IMR-90 (cell line): ENCODE data around the gene ORMDL3. TPM values are rescaled to one million over a fixed set of nuclear protein-coding genes. Genes with fewer than 3 reads are reported as not detected.

ENCODE experiments used
- ATAC-seq: fragments of 200-7000 bp; cut with Tn5 transposase; 2 replicates; pipeline ENCODE4 v1.9.1; 2020; ENCODE audit warnings: low read depth, mild to moderate bottlenecking, moderate library complexity
- BruUV-seq: library from RNA; stranded (reverse); fragments of 400-500 nt; replicated peaks from 2 replicates; lab custom pipeline; 2021; lab: Mats Ljungman, UMichigan
- CTCF ChIA-PET: fragments of 300-600 bp; formaldehyde crosslinking; extraction: SDS; loops from one replicate; lab custom pipeline; 2021; ENCODE audit warnings: antibody characterized with exemption; lab: Yijun Ruan, JAX
- POLR2A ChIA-PET: fragments of 300-600 bp; sonication (Branson Sonifier 250); formaldehyde crosslinking; loops from one replicate; lab custom pipeline; 2022; ENCODE audit warnings: antibody characterized with exemption; ENCODE audit not compliant: unreplicated experiment; lab: Charles Lee
- DNase-seq: peaks from one replicate; pipeline ENCODE4 v3.0.0; 2013
- H2AFZ ChIP-seq: replicated peaks from 2 replicates; pipeline ENCODE3; 2013; ENCODE audit warnings: low read length, mild to moderate bottlenecking; ENCODE audit not compliant: poor library complexity
- H2AK5ac ChIP-seq: 2 replicates; pipeline ENCODE4 v1.6.1; 2013; ENCODE audit warnings: low read depth, low read length, inconsistent platforms
- H2AK9ac ChIP-seq: replicated peaks from 2 replicates; pipeline ENCODE3; 2013; ENCODE audit warnings: mild to moderate bottlenecking, low read depth, low read length, moderate library complexity; ENCODE audit not compliant: poor library complexity
- H2BK120ac ChIP-seq: 2 replicates; pipeline ENCODE4 v1.6.1; 2013; ENCODE audit warnings: low read depth, low read length, inconsistent platforms
- H2BK15ac ChIP-seq: 3 replicates; pipeline ENCODE4 v1.6.1; 2013; ENCODE audit warnings: low read depth, low read length, inconsistent platforms
- H2BK20ac ChIP-seq: 2 replicates; pipeline ENCODE4 v1.6.1; 2013; ENCODE audit warnings: low read depth, mild to moderate bottlenecking, inconsistent platforms, low read length, moderate library complexity
- H2BK5ac ChIP-seq: 2 replicates; pipeline ENCODE4 v1.6.1; 2013; ENCODE audit warnings: mild to moderate bottlenecking, low read depth, low read length, inconsistent platforms; ENCODE audit not compliant: poor library complexity, severe bottlenecking
- H3K14ac ChIP-seq: replicated peaks from 2 replicates; pipeline ENCODE4 v1.6.1; 2013; ENCODE audit warnings: low read depth, low read length, inconsistent platforms
- H3K18ac ChIP-seq: 2 replicates; pipeline ENCODE4 v1.6.1; 2013; ENCODE audit warnings: low read depth, low read length, control low read depth
- H3K23ac ChIP-seq: 2 replicates; pipeline ENCODE4 v1.6.1; 2013; ENCODE audit warnings: low read depth, low read length, inconsistent platforms
- H3K27ac ChIP-seq: 2 replicates; pipeline ENCODE4 v1.5.1; 2013; ENCODE audit warnings: mild to moderate bottlenecking, control low read depth, low read length; ENCODE audit not compliant: insufficient read depth
- H3K27me3 ChIP-seq: 2 replicates; pipeline ENCODE4 v1.6.1; 2013; ENCODE audit warnings: low read length; ENCODE audit not compliant: control insufficient read depth, insufficient read depth
- H3K36me3 ChIP-seq: 2 replicates; pipeline ENCODE4 v1.6.1; 2013; ENCODE audit warnings: low read length, mixed read lengths; ENCODE audit not compliant: control insufficient read depth, insufficient read depth
- H3K4ac ChIP-seq: 2 replicates; pipeline ENCODE4 v1.6.1; 2013; ENCODE audit warnings: low read depth, low read length, inconsistent platforms
- H3K4me1 ChIP-seq: 2 replicates; pipeline ENCODE4 v1.6.1; 2013; ENCODE audit warnings: low read length, mixed read lengths; ENCODE audit not compliant: control insufficient read depth, insufficient read depth
- H3K4me2 ChIP-seq: 2 replicates; pipeline ENCODE4 v1.6.1; 2013; ENCODE audit warnings: low read depth, mild to moderate bottlenecking, control low read depth, low read length, moderate library complexity
- H3K4me3 ChIP-seq: 2 replicates; pipeline ENCODE4 v1.5.1; 2013; ENCODE audit warnings: low read depth, mild to moderate bottlenecking, control low read depth, low read length, moderate library complexity; ENCODE audit not compliant: insufficient read depth
- H3K56ac ChIP-seq: 2 replicates; pipeline ENCODE4 v1.6.1; 2013; ENCODE audit warnings: low read length, inconsistent platforms; ENCODE audit not compliant: insufficient read depth; ENCODE audit errors: extremely low read depth
- H3K79me1 ChIP-seq, 2 experiments: 2 replicates each; pipeline ENCODE4 v1.6.1; 2013; ENCODE audit warnings: low read length in 2 of 2, inconsistent platforms in 1 of 2, low read depth in 1 of 2
- H3K9ac ChIP-seq: 2 replicates; pipeline ENCODE4 v1.6.1; 2013; ENCODE audit warnings: low read depth, low read length, control low read depth
- H3K9me1 ChIP-seq: 2 replicates; pipeline ENCODE4 v1.6.1; 2013; ENCODE audit warnings: low read length, inconsistent platforms; ENCODE audit not compliant: insufficient read depth
- H3K9me3 ChIP-seq: 2 replicates; pipeline ENCODE4 v1.6.1; 2013; ENCODE audit warnings: low read length; ENCODE audit not compliant: control insufficient read depth, insufficient read depth
- H4K20me1 ChIP-seq: 2 replicates; pipeline ENCODE4 v1.6.1; 2013; ENCODE audit warnings: low read length, inconsistent platforms; ENCODE audit not compliant: insufficient read depth
- H4K5ac ChIP-seq: 2 replicates; pipeline ENCODE4 v1.6.1; 2013; ENCODE audit warnings: mild to moderate bottlenecking, low read depth, low read length, control low read depth
- H4K8ac ChIP-seq, 2 experiments: 2 replicates each; pipeline ENCODE4 v1.6.1; 2013; ENCODE audit warnings: low read depth in 2 of 2, low read length in 2 of 2, control low read depth in 1 of 2, inconsistent platforms in 1 of 2
- H4K91ac ChIP-seq: 2 replicates; pipeline ENCODE4 v1.6.1; 2013; ENCODE audit warnings: low read depth, low read length, inconsistent platforms; ENCODE audit not compliant: insufficient read depth
- BHLHE40 ChIP-seq: fragments of 150-350 bp; IDR thresholded peaks from 2 replicates; pipeline ENCODE4 v1.6.1; 2016; ENCODE audit warnings: mild to moderate bottlenecking, low read depth, low read length
- CEBPB ChIP-seq: IDR thresholded peaks from 2 replicates; pipeline ENCODE4 v1.6.1; 2012; ENCODE audit warnings: low read depth, low read length, improper control_type of control experiment
- CHD1 ChIP-seq: IDR thresholded peaks from 2 replicates; pipeline ENCODE4 v1.6.1; 2012; ENCODE audit warnings: low read depth, low read length, improper control_type of control experiment
- FOS ChIP-seq: fragments of 150-350 bp; IDR thresholded peaks from 2 replicates; pipeline ENCODE4 v1.6.1; 2016; ENCODE audit warnings: low read depth, low read length
- MAFK ChIP-seq: IDR thresholded peaks from 2 replicates; pipeline ENCODE4 v1.6.1; 2012; ENCODE audit warnings: low read depth, low read length, improper control_type of control experiment
- MAZ ChIP-seq: IDR thresholded peaks from 2 replicates; pipeline ENCODE4 v1.6.1; 2012; ENCODE audit warnings: low read depth, mild to moderate bottlenecking, low read length, improper control_type of control experiment, moderate library complexity, borderline replicate concordance
- MXI1 ChIP-seq: IDR thresholded peaks from 2 replicates; pipeline ENCODE4 v1.6.1; 2012; ENCODE audit warnings: low read depth, mild to moderate bottlenecking, low read length, moderate library complexity, borderline replicate concordance
- NFE2L2 ChIP-seq: fragments of 150-350 bp; IDR thresholded peaks from 2 replicates; pipeline ENCODE4 v1.6.1; 2016; ENCODE audit warnings: low read depth, mild to moderate bottlenecking, low read length
- POLR2A ChIP-seq: IDR thresholded peaks from 2 replicates; pipeline ENCODE4 v1.6.1; 2012; ENCODE audit warnings: mild to moderate bottlenecking, low read depth, low read length
- RAD21 ChIP-seq: IDR thresholded peaks from 2 replicates; pipeline ENCODE4 v1.6.1; 2012; ENCODE audit warnings: low read length, improper control_type of control experiment
- RCOR1 ChIP-seq: IDR thresholded peaks from 2 replicates; pipeline ENCODE4 v1.6.1; 2012; ENCODE audit warnings: mild to moderate bottlenecking, low read length, improper control_type of control experiment; ENCODE audit not compliant: insufficient replicate concordance
- WGBS, 2 experiments: methylation state at CpG; one replicate each; pipeline versions ENCODE4 v1.1.5 to v1.1.7; 2013; ENCODE audit warnings: missing lambda C conversion rate in 2 of 2; ENCODE audit not compliant: insufficient read length in 1 of 2; ENCODE audit errors: extremely low coverage in 2 of 2; 5-methylcytosine and 5-hydroxymethylcytosine counted together
- dilution Hi-C: fragments of 300-500 bp; cut with HindIII; formaldehyde crosslinking; loops from one replicate; pipeline ENCODE4 v1.14.3; 2018; ENCODE audit warnings: low sequenced_read_pairs; ENCODE audit not compliant: unreplicated experiment
- in situ Hi-C: fragments of 300-500 bp; cut with MboI; formaldehyde crosslinking; loops from 3 replicates; pipeline ENCODE4 v1.14.3; 2019; ENCODE audit warnings: low sequenced_read_pairs, inconsistent platforms, mixed read lengths
- intact Hi-C: fragments of 100-400 bp; cut with micrococcal nuclease; formaldehyde crosslinking; loops from 2 replicates; pipeline ENCODE4 v1.10.0; 2022
- polyA plus RNA-seq, 3 experiments: library from polyadenylated mRNA; depleted of rRNA; stranded (reverse); fragments of >200 nt; gene quantifications; 2 replicates each; pipeline ENCODE4 v1.2.3, GENCODE V29; 2012; ENCODE audit warnings: low replicate concordance in 1 of 3
- total RNA-seq: library from RNA; depleted of rRNA; stranded (reverse); fragments of >200 nt; gene quantifications from 2 replicates; pipeline ENCODE4 v1.2.3, GENCODE V29; 2012
- TF ChIP-seq, protein P1 (sequence below): fragments of 150-350 bp; IDR thresholded peaks from 2 replicates; pipeline ENCODE4 v1.6.1; 2016; ENCODE audit warnings: low read depth, mild to moderate bottlenecking, low read length, moderate library complexity, borderline replicate concordance
- TF ChIP-seq, protein P2 (sequence below): conservative IDR thresholded peaks from 2 replicates; pipeline ENCODE4 v1.5.1; 2012; ENCODE audit warnings: mild to moderate bottlenecking, low read depth, low read length, improper control_type of control experiment

Gene ORMDL3
- total and polyA plus RNA-seq, 2 of the 4 experiments (the other 2 are of a cell fraction), result 45.7 to 78.6 TPM

DNA sequence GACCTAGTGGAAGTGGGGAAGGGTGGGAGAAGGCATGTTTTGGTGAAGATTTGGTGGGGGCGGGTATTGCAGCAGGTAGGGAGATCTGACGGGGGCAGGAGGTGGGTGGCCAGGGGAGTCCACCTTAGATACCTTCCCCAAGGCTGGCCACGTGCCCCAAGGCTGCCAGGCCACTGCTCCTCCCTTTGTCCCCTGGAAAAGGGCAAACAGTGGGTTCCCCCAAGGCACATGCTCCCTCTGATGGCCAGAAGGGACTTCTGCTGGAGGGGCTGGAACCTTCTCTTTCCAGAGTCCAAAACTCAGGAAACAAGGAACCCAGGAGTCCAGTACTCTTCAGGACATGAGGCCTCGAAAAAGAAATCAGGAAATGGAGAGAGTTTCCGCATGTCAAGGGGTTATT is 47.0 kb upstream of the ORMDL3 start:
- no peaks in the 10 kb centered on the region for H3K9me3 ChIP-seq
- intact Hi-C loops (no loop called here), in situ Hi-C loops (loop anchor here (10.0 kb wide), 1 partner anchor 200 kb away; no protein-coding TSS in a partner anchor), dilution Hi-C loops (no loop called here)
- CTCF ChIA-PET, result no interaction called here
- WGBS, 2 experiments, result no CpG with 5 or more reads among the region's 5 CpGs
- no TSS peak for BruUV-seq
- H2BK120ac ChIP-seq, result no peak overlapping the region
- peaks cover 3% of the 10 kb centered on the region; the same call in 1 of the 2 replicates for H3K4me1 ChIP-seq
- no peak overlapping the region for H3K4ac ChIP-seq
- ATAC-seq (no peak), DNase-seq (no peak)
- POLR2A ChIA-PET, result no interaction called here
- peaks cover 21% of the 10 kb centered on the region for H3K27me3 ChIP-seq
- H3K27ac ChIP-seq, result no peak overlapping the region
- no peak overlapping the region for H2BK15ac ChIP-seq
- no peak overlapping the region for H4K91ac ChIP-seq
- no peak overlapping the region for H4K8ac ChIP-seq
- no peak overlapping the region for H3K4me2 ChIP-seq
- no peak overlapping the region for H2AK5ac ChIP-seq
- H4K20me1 ChIP-seq, result no peaks in the 10 kb centered on the region
- no peaks in the 10 kb centered on the region for H3K36me3 ChIP-seq
- no peak overlapping the region for H3K18ac ChIP-seq
- no peak overlapping the region for H4K5ac ChIP-seq
- no peak overlapping the region for H3K4me3 ChIP-seq
- H3K79me1 ChIP-seq, result no peaks in the 10 kb centered on the region
- H2BK20ac ChIP-seq, result no peak overlapping the region
- H3K23ac ChIP-seq, result no peak overlapping the region
- H3K9ac ChIP-seq, result no peak overlapping the region
- TF ChIP-seq, protein P1, sequence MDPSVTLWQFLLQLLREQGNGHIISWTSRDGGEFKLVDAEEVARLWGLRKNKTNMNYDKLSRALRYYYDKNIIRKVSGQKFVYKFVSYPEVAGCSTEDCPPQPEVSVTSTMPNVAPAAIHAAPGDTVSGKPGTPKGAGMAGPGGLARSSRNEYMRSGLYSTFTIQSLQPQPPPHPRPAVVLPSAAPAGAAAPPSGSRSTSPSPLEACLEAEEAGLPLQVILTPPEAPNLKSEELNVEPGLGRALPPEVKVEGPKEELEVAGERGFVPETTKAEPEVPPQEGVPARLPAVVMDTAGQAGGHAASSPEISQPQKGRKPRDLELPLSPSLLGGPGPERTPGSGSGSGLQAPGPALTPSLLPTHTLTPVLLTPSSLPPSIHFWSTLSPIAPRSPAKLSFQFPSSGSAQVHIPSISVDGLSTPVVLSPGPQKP, result no peak
- TF ChIP-seq RAD21 (no peak), CHD1 (no peak), MXI1 (no peak), MAZ (no peak), MAFK (no peak), FOS (no peak), POLR2A (no peak), RCOR1 (no peak), CEBPB (no peak), NFE2L2 (no peak), BHLHE40 (no peak)
- TF ChIP-seq, protein P2, sequence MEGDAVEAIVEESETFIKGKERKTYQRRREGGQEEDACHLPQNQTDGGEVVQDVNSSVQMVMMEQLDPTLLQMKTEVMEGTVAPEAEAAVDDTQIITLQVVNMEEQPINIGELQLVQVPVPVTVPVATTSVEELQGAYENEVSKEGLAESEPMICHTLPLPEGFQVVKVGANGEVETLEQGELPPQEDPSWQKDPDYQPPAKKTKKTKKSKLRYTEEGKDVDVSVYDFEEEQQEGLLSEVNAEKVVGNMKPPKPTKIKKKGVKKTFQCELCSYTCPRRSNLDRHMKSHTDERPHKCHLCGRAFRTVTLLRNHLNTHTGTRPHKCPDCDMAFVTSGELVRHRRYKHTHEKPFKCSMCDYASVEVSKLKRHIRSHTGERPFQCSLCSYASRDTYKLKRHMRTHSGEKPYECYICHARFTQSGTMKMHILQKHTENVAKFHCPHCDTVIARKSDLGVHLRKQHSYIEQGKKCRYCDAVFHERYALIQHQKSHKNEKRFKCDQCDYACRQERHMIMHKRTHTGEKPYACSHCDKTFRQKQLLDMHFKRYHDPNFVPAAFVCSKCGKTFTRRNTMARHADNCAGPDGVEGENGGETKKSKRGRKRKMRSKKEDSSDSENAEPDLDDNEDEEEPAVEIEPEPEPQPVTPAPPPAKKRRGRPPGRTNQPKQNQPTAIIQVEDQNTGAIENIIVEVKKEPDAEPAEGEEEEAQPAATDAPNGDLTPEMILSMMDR, result no peak
- H2AFZ ChIP-seq, result no peak overlapping the region
- peak overlapping the region; percentile 29 for H2AK9ac ChIP-seq
- peaks cover 4% of the 10 kb centered on the region; the same call in 1 of the 2 replicates for H3K9me1 ChIP-seq
- H3K56ac ChIP-seq, result no peak overlapping the region
- no peak overlapping the region for H3K14ac ChIP-seq
- H2BK5ac ChIP-seq, result no peak overlapping the region
